ENCODE data around the gene TMEM132D.
"Not testable (repeated sequence)": the region's sequence is repeated elsewhere in the genome, so short reads cannot be mapped to it uniquely, and the experiment has no call there.

The TMEM132D gene

GRCh38 chr12:129903956-129904829 lies at the start of gene TMEM132D:
TSS of gene TMEM132D (minus strand) at chr12:129904025.
- no peak for DNase-seq (ENCODE audit: low spot score)

- DNase-seq (ENCODE audit: low spot score), result no peak
Measured at GRCh38 chr12:129949651-129950050, 45.8 kb upstream of the TMEM132D start.

- no peak for DNase-seq (ENCODE audit: low spot score)
Measured at GRCh38 chr12:129941618-129942017, 37.8 kb upstream of the TMEM132D start.

- DNase-seq (ENCODE audit: low spot score), result no peak
Measured at GRCh38 chr12:129938089-129938488, 34.3 kb upstream of the TMEM132D start.

GRCh38 chr12:129937426-129937825 lies 33.6 kb upstream of the TMEM132D start:
- no peak for DNase-seq (ENCODE audit: low spot score)

GRCh38 chr12:129928643-129929042 lies 24.8 kb upstream of the TMEM132D start:
- DNase-seq (ENCODE audit: low spot score), result no peak

GRCh38 chr12:129927316-129927900 lies 23.6 kb upstream of the TMEM132D start:
- DNase-seq (ENCODE audit: low spot score), result no peak

- DNase-seq (ENCODE audit: low spot score), result peak; percentile 40
Measured at GRCh38 chr12:129911428-129912049, 7.7 kb upstream of the TMEM132D start.

- DNase-seq (ENCODE audit: low spot score), result no peak
Measured at GRCh38 chr12:129909051-129910020, 5.5 kb upstream of the TMEM132D start.

- no peak for DNase-seq (ENCODE audit: low spot score)
Measured at GRCh38 chr12:129903092-129903945, 506 bp downstream of the TMEM132D start.

GRCh38 chr12:129902371-129903091 lies 1.3 kb downstream of the TMEM132D start:
- DNase-seq (ENCODE audit: low spot score), result no peak

- DNase-seq (ENCODE audit: low spot score), result no peak
Measured at GRCh38 chr12:129901254-129901653, 2.6 kb downstream of the TMEM132D start.

- no peak for DNase-seq (ENCODE audit: low spot score)
Measured at GRCh38 chr12:129900306-129900705, 3.5 kb downstream of the TMEM132D start.

- not testable (repeated sequence) for DNase-seq (ENCODE audit: low spot score)
Measured at GRCh38 chr12:129899045-129899444, 4.8 kb downstream of the TMEM132D start.

- no peak for DNase-seq (ENCODE audit: low spot score)
Measured at GRCh38 chr12:129893691-129894090, 10.1 kb downstream of the TMEM132D start.

GRCh38 chr12:129887101-129887500 lies 16.7 kb downstream of the TMEM132D start:
- DNase-seq (ENCODE audit: low spot score), result no peak

- DNase-seq (ENCODE audit: low spot score), result no peak
Measured at GRCh38 chr12:129886541-129886940, 17.3 kb downstream of the TMEM132D start.

GRCh38 chr12:129885287-129885686 lies 18.5 kb downstream of the TMEM132D start:
- DNase-seq (ENCODE audit: low spot score), result no peak

GRCh38 chr12:129877411-129877810 lies 26.4 kb downstream of the TMEM132D start:
- DNase-seq (ENCODE audit: low spot score), result no peak

- no peak for DNase-seq (ENCODE audit: low spot score)
Measured at GRCh38 chr12:129873833-129874208, 30.0 kb downstream of the TMEM132D start.
